ENCODE data around the gene CIROP.

The CIROP gene

DNA sequence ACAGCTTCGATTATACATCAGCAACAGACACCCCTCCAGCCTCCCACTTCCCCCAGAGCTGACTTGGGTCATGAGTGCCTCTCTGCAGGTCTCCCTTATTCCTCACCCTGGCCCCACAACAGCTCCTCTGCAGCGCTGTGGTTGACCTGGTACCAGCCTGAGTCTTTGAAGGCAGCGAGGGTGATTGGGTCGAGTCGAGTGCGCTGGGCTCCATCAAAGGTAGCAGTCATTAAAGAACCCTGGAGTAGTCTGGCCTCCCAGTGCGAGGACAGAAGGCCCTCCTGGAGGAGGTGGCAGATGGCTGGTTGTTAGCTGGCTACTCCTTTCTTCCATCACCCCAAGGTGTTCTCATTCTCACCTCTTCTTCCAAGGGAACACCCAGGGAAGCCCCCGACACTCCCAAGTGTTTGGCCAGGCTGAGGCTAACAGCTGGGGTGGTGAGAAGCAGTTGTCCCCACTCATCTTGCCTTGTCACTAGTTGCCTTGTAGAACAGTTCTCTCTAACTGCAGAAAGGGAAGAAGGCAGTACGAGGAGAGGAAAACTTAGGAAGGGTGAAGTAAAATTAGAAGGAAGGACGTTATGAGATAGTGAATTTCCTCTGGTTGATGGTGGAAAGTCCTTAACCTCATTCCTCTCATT, 2.7 kb downstream of the CIROP start:
- H3K36me3 ChIP-seq (ENCODE audit: control insufficient read depth, insufficient read depth, low read length) = peaks cover 22% of the 10 kb centered on the region
- no peaks in the 10 kb centered on the region for H3K27me3 ChIP-seq (ENCODE audit: control insufficient read depth, insufficient read depth, low read length)
- H3K27ac ChIP-seq (ENCODE audit: low read depth, low read length) = no peak overlapping the region
- no peak overlapping the region for H3K9ac ChIP-seq (ENCODE audit: low read length)
- no peak overlapping the region for H3K4me3 ChIP-seq (ENCODE audit: low read depth, low read length)
- peaks cover 42% of the 10 kb centered on the region for H3K4me1 ChIP-seq (ENCODE audit: control insufficient read depth, insufficient read depth, low read length)
- H3K9me3 ChIP-seq (ENCODE audit: control insufficient read depth, insufficient read depth, low read depth, low read length) = no peaks in the 10 kb centered on the region

DNA sequence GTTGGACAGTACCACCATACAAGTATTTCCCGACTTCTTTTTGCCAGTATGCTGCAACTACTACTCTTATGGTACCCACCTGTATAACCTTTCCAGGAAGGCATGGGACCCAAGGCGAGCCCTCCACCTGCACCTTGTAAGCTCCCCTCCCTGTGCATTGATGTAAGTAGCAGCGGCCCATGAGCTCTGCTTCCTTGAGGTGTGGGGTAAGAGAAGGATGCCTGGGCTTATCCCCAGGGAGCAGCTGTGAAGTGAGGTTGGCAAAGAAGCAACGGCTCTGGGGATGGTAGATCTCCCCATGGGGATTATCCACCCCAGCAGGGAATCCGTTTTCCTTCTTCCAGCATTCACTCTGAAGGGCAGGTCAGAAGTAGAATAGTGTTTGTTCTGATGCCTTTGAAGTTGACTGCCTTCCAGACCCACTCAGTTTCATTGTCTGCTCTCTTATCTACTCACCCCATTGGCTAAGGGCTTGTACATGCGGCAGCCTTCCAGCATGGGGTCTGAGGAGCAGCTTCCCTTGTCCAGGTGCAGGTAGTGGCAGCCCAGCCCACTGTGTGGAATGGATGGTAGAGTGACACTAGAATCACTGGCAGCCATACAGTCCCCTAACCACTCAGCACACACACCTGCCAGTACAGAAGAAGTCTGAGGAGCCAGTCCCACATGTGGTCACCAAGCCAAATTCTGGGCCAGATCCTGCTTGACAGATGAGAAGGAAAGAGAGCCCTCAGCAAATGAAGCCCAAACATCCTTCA, 3.4 kb downstream of the CIROP start:
- H3K4me1 ChIP-seq (ENCODE audit: control insufficient read depth, insufficient read depth, low read length) = peaks cover 37% of the 10 kb centered on the region
- no peaks in the 10 kb centered on the region for H3K9me3 ChIP-seq (ENCODE audit: control insufficient read depth, insufficient read depth, low read depth, low read length)
- no peak overlapping the region for H3K27ac ChIP-seq (ENCODE audit: low read depth, low read length)
- H3K4me3 ChIP-seq (ENCODE audit: low read depth, low read length) = no peak overlapping the region
- H3K27me3 ChIP-seq (ENCODE audit: control insufficient read depth, insufficient read depth, low read length) = no peaks in the 10 kb centered on the region
- no peak overlapping the region for H3K9ac ChIP-seq (ENCODE audit: low read length)
- peaks cover 24% of the 10 kb centered on the region for H3K36me3 ChIP-seq (ENCODE audit: control insufficient read depth, insufficient read depth, low read length)

DNA sequence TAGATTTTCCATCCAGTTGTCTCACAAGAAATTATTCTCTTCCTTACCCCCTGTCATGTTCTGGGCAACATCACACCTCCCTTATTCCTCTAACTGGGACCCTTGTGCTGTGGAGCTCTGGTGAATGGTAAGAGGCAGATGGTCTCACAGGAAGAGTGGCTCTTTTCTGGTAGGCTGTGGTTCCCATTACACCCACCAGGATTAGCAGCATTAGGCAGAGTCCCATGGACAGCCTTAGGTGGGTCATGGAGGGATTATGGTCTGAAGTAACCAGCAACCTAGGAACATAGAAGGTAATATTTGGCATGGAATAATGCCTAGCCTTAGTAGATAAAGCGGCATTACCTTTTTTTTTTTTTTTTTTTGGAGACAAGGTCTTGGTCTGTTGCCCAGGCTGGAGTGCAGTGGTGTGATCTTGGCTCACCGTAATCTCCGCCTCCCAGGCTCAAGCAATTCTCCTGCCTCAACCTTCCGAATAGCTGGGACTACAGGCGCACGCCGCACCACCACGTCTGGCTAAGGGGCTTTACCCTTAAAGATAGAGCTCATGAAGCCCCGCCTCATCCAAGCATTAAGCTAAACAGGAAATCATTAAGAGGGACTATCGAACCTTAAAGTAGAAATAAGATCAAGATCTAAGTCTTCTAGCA, 5.5 kb downstream of the CIROP start:
- Histone ChIP-seq H3K9ac (ENCODE audit: low read length) (no peak overlapping the region), H3K4me3 (ENCODE audit: low read depth, low read length) (no peak overlapping the region), H3K9me3 (ENCODE audit: control insufficient read depth, insufficient read depth, low read depth, low read length) (no peaks in the 10 kb centered on the region), H3K36me3 (ENCODE audit: control insufficient read depth, insufficient read depth, low read length) (peaks cover 24% of the 10 kb centered on the region), H3K27me3 (ENCODE audit: control insufficient read depth, insufficient read depth, low read length) (no peaks in the 10 kb centered on the region), H3K27ac (ENCODE audit: low read depth, low read length) (no peak overlapping the region), H3K4me1 (ENCODE audit: control insufficient read depth, insufficient read depth, low read length) (peaks cover 22% of the 10 kb centered on the region)

DNA sequence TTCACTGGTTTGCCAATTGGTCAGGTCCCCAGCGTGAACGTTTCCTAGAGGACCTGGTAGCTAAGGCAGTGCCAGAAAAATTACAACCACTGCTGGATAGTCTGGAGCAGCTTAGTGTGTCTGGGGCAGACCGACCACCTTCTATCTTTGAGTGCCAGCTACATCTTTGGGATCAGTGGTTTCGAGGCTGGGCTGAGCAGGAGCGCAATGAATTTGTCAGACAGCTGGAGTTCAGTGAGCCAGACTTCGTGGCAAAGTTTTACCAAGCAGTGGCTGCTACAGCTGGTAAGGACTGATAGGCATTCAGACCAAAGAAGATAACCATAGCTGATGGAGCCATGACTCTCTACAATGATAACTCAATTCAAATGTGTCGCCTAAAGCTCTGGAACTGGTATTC, 7.0 kb downstream of the CIROP start:
- Histone ChIP-seq H3K9ac (ENCODE audit: low read length) (no peak overlapping the region), H3K36me3 (ENCODE audit: control insufficient read depth, insufficient read depth, low read length) (peaks cover 31% of the 10 kb centered on the region), H3K27ac (ENCODE audit: low read depth, low read length) (no peak overlapping the region), H3K4me3 (ENCODE audit: low read depth, low read length) (no peak overlapping the region), H3K9me3 (ENCODE audit: control insufficient read depth, insufficient read depth, low read depth, low read length) (no peaks in the 10 kb centered on the region), H3K4me1 (ENCODE audit: control insufficient read depth, insufficient read depth, low read length) (peaks cover 18% of the 10 kb centered on the region), H3K27me3 (ENCODE audit: control insufficient read depth, insufficient read depth, low read length) (no peaks in the 10 kb centered on the region)

DNA sequence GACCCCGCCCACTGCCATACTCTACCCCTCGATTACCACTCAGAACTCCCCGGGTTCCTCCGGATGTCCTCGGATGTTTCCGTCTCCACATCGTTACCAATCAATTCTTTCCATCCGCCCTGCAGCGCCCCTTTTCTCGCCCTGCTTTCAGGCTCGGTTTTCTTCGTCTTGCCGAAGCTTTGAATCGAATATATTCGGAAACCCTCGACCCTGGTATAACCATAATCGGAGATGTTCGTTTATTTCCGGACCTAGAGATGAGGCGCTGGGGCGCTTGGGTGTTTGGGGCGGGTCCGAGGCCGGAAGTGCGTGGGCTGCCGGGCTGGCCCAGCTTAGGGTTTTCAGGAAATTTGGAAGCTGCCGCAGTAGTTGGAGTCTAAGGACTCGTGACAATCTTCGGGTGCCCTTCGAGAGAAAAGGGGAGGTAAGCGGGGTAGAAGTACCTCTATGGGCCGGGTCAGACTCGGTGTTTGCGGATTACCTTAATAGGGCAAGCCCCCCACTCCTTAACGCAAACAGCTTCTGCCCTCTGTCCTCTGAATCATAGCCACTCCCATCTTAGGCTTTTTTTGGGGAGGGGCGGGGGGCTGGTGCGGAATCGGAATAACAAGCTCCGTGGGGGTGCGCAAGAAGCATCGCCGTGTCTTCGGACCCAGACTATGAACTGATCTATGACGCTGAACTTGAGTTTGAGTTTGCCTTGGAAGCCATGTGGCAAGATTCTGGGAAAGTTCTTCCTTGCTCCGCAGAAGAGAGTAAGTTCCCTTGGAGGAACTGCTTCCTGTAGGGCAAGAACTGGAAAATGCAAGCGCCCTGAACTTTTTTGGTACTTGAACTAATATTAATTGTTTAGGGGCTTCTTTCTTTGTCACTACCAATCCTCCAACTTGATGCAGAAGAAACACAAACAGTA, 9.3 kb downstream of the CIROP start, which contains the start of gene C14orf119:
TSS of gene C14orf119 (plus strand) at position 310 of the 913 bp plus-strand sequence. CDS start 2,154 bp downstream, outside the sequence.
- H3K27me3 ChIP-seq (ENCODE audit: control insufficient read depth, insufficient read depth, low read length) = no peaks in the 10 kb centered on the region
- H3K36me3 ChIP-seq (ENCODE audit: control insufficient read depth, insufficient read depth, low read length) = peaks cover 52% of the 10 kb centered on the region
- no peaks in the 10 kb centered on the region for H3K9me3 ChIP-seq (ENCODE audit: control insufficient read depth, insufficient read depth, low read depth, low read length)
- H3K9ac ChIP-seq (ENCODE audit: low read length) = peak within 1 kb of the TSS; percentile 94
- peaks cover 11% of the 10 kb centered on the region for H3K4me1 ChIP-seq (ENCODE audit: control insufficient read depth, insufficient read depth, low read length)
- peak within 1 kb of the TSS; percentile 97 for H3K27ac ChIP-seq (ENCODE audit: low read depth, low read length)
- peak within 1 kb of the TSS; percentile 91 for H3K4me3 ChIP-seq (ENCODE audit: low read depth, low read length)

DNA sequence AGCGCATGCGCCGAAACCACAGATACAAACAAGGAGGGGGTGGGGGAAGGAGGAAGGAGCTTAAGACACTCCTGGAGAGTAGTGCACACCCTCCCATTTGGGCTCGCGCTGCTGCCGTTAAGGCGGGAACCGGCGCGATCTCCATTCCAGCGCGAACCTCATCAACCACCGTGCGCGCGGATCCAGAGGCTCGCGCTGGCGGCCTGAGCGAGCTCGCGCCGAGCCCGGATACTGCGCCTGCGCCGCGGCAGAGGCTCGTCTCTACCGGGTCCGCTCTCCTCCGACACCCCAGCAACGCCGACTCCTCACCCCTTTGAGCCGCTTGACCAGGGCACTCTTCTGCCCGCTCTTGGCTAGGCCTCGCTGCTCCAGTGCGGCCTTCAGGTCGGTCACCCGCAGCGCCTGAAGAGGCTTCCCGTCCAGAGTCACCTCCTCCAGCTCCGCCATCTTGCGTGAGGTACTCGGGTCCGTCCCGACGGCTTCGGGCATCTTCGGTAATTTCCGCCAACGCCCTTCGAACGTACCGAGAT, 10.1 kb downstream of the CIROP start, which contains the start of gene ACIN1:
TSS of gene ACIN1 (minus strand) at position 471 of the 530 bp plus-strand sequence. CDS start at position 447, 24 bp downstream.
- H3K36me3 ChIP-seq (ENCODE audit: control insufficient read depth, insufficient read depth, low read length) = peaks cover 59% of the 10 kb centered on the region
- H3K4me3 ChIP-seq (ENCODE audit: low read depth, low read length) = peak within 1 kb of the TSS; percentile 91
- H3K9ac ChIP-seq (ENCODE audit: low read length) = peak within 1 kb of the TSS; percentile 94
- peaks cover 10% of the 10 kb centered on the region for H3K4me1 ChIP-seq (ENCODE audit: control insufficient read depth, insufficient read depth, low read length)
- peak within 1 kb of the TSS; percentile 97 for H3K27ac ChIP-seq (ENCODE audit: low read depth, low read length)
- H3K9me3 ChIP-seq (ENCODE audit: control insufficient read depth, insufficient read depth, low read depth, low read length) = no peaks in the 10 kb centered on the region
- H3K27me3 ChIP-seq (ENCODE audit: control insufficient read depth, insufficient read depth, low read length) = no peaks in the 10 kb centered on the region

DNA sequence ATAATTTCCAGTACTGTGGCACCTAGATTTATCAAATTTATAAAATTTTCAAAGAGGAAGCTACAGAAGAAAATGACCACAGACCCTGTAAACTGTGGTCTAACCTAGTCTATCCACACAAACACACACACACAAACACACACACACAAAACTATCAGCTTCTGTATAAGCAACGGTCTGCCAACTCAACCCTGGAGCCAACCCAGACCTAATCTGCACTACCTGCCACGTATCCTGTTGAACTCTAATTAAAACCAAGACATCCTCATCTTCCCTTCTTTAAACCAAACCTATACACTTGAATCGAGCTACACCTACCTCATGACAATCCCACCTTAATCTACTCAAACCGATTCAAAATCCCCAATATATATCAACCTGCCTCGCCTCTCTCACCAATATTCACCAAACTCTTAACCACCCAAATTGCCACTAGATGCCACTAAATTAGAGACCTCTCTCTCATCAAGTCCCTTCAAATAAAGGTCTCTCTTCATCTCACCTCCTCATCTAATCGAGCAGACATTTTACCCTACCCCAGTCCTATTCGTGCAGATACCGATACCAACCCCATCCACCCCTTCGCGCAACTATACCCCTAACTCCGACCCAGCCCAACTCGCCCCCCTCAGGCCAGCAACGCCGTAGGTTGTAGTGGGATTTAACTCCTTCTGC, 10.7 kb downstream of the CIROP start:
- Histone ChIP-seq H3K9me3 (ENCODE audit: control insufficient read depth, insufficient read depth, low read depth, low read length) (no peaks in the 10 kb centered on the region), H3K4me1 (ENCODE audit: control insufficient read depth, insufficient read depth, low read length) (peaks cover 4% of the 10 kb centered on the region), H3K4me3 (ENCODE audit: low read depth, low read length) (peak overlapping the region; percentile 91), H3K27me3 (ENCODE audit: control insufficient read depth, insufficient read depth, low read length) (no peaks in the 10 kb centered on the region), H3K36me3 (ENCODE audit: control insufficient read depth, insufficient read depth, low read length) (peaks cover 64% of the 10 kb centered on the region), H3K9ac (ENCODE audit: low read length) (peak overlapping the region; percentile 94), H3K27ac (ENCODE audit: low read depth, low read length) (peak overlapping the region; percentile 97)

DNA sequence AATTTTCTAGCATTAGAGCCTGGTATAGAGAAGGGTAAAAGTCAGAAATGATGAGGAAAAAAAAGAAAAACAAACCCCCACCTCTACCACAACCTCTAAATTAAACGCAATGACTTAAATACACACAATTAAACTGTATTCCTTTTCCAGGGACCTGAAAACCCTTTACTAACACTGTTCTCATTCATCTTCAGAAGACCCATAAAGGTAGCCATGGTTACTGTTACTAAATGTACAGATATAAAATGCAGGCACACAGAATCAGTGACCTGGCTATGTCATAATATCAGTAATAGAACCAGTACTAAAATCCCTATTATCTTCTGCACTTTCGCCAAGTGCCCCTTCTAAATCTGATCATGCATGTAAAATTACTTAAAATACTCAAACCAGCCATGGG, 11.3 kb downstream of the CIROP start:
- H3K9ac ChIP-seq (ENCODE audit: low read length) = no peak overlapping the region
- peaks cover 64% of the 10 kb centered on the region for H3K36me3 ChIP-seq (ENCODE audit: control insufficient read depth, insufficient read depth, low read length)
- peak overlapping the region; percentile 91 for H3K4me3 ChIP-seq (ENCODE audit: low read depth, low read length)
- H3K27ac ChIP-seq (ENCODE audit: low read depth, low read length) = no peak overlapping the region
- no peaks in the 10 kb centered on the region for H3K9me3 ChIP-seq (ENCODE audit: control insufficient read depth, insufficient read depth, low read depth, low read length)
- no peaks in the 10 kb centered on the region for H3K27me3 ChIP-seq (ENCODE audit: control insufficient read depth, insufficient read depth, low read length)
- peaks cover 4% of the 10 kb centered on the region for H3K4me1 ChIP-seq (ENCODE audit: control insufficient read depth, insufficient read depth, low read length)

DNA sequence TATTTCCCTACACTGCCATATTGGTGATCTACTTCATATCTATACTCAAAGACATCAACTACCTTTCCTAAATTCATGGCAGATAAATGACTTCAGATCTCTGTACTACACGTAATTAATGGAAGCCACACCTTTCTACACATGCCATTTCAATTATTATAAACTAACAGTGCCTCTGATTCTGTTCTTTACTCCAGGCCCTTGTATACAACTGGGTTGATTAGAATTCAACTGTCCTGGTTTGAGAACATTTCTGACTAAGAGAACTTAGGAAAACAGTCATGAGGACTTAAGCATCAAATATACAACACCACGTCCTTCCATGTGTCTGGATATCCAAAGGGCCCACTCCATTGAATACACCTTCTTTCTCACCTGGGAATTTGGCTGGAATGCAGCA, 11.7 kb downstream of the CIROP start:
- Histone ChIP-seq H3K27ac (ENCODE audit: low read depth, low read length) (no peak overlapping the region), H3K9ac (ENCODE audit: low read length) (no peak overlapping the region), H3K36me3 (ENCODE audit: control insufficient read depth, insufficient read depth, low read length) (peaks cover 64% of the 10 kb centered on the region)

More for the DNA sequence above, 11.7 kb downstream of the CIROP start:
- Histone ChIP-seq H3K9me3 (ENCODE audit: control insufficient read depth, insufficient read depth, low read depth, low read length) (no peaks in the 10 kb centered on the region), H3K4me3 (ENCODE audit: low read depth, low read length) (peak overlapping the region; percentile 91), H3K4me1 (ENCODE audit: control insufficient read depth, insufficient read depth, low read length) (peaks cover 4% of the 10 kb centered on the region), H3K27me3 (ENCODE audit: control insufficient read depth, insufficient read depth, low read length) (no peaks in the 10 kb centered on the region)
